K562 (cell line): Measurements from ENCODE around the gene RPS6KA4. TPM values are rescaled to one million over a fixed set of nuclear protein-coding genes. Genes with fewer than 3 reads are reported as not detected.

Source experiments
- ATAC-seq: fragments of 200-7000 bp; cut with Tn5 transposase; 3 replicates; pipeline ENCODE4 v1.9.1; 2020; ENCODE audit warnings: moderate library complexity
- BruUV-seq: library from RNA; stranded (reverse); fragments of 400-500 nt; replicated peaks from 2 replicates; lab custom pipeline; 2021; lab: Mats Ljungman, UMichigan
- CTCF ChIA-PET: fragments of 300-600 bp; formaldehyde crosslinking; extraction: SDS; loops from one replicate; lab custom pipeline; 2021; ENCODE audit warnings: low intra/inter-chr PET ratio; lab: Yijun Ruan, JAX
- POLR2A ChIA-PET: fragments of 300-600, 350-650 bp; sonication (Branson Sonifier 250); formaldehyde crosslinking; extraction: SDS; loops from one replicate; lab custom pipeline; 2021; ENCODE audit warnings: antibody characterized with exemption, inconsistent platforms; lab: Yijun Ruan, JAX
- DNase-seq, 4 experiments: peaks; one replicate each; pipeline versions ENCODE4 v3.0.0 to v3.0.0-alpha.2; 2011 to 2018; ENCODE audit warnings: low spot score in 3 of 4, mixed read lengths in 3 of 4; ENCODE audit errors: extremely low read depth in 1 of 4
- FAIRE-seq: peaks from 2 replicates; lab custom pipeline; 2011; peaks lifted over from hg19 to GRCh38; lab: Jason Lieb, UNC
- H2AFZ ChIP-seq: 2 replicates; pipeline ENCODE4 v1.6.0; 2011; ENCODE audit warnings: low read depth, low read length, control low read depth, inconsistent platforms
- H3K27ac ChIP-seq: fragments of 200-600 bp; 3 replicates; pipeline ENCODE4 v1.8.0; 2011; ENCODE audit warnings: low read depth, mild to moderate bottlenecking, control low read depth, inconsistent platforms, low read length, moderate library complexity, mixed read lengths; ENCODE audit errors: extremely low read depth
- H3K27me3 ChIP-seq, 2 experiments: fragments of 300-600 bp in 1 of 2; 2 replicates in 1 of 2; 3 replicates in 1 of 2; pipeline versions ENCODE4 v1.6.0 to v1.8.0; 2011; ENCODE audit warnings: inconsistent platforms in 2 of 2, low read length in 2 of 2, mild to moderate bottlenecking in 1 of 2, mixed read lengths in 1 of 2, moderate library complexity in 1 of 2; ENCODE audit not compliant: control insufficient read depth in 2 of 2, insufficient read depth in 2 of 2
- H3K36me3 ChIP-seq: fragments of 300-600 bp; 3 replicates; pipeline ENCODE4 v1.8.0; 2011; ENCODE audit warnings: mild to moderate bottlenecking, low read length, inconsistent platforms; ENCODE audit not compliant: control insufficient read depth, insufficient read depth
- H3K4me1 ChIP-seq, 2 experiments: fragments of 200-600 bp in 1 of 2; replicated peaks in 1 of 2; 2 replicates in 1 of 2; 3 replicates in 1 of 2; pipeline versions ENCODE4 v1.5.1 to v1.8.0; 2011; ENCODE audit warnings: inconsistent platforms in 2 of 2, low read length in 2 of 2, mild to moderate bottlenecking in 1 of 2, mixed read lengths in 1 of 2, moderate library complexity in 1 of 2; ENCODE audit not compliant: control insufficient read depth in 2 of 2, insufficient read depth in 2 of 2
- H3K4me2 ChIP-seq: 2 replicates; pipeline ENCODE4 v1.6.1; 2011; ENCODE audit warnings: low read length, control low read depth, inconsistent platforms, mixed read lengths; ENCODE audit not compliant: insufficient read depth
- H3K4me3 ChIP-seq: fragments of 200-600 bp; sonication (generic), shearing (Covaris generic); 2 replicates; pipeline ENCODE4 v1.5.1; 2016; ENCODE audit warnings: control low read depth, inconsistent platforms
- H3K79me2 ChIP-seq: fragments of 200-600 bp; 3 replicates; pipeline ENCODE4 v1.8.0; 2011; ENCODE audit warnings: low read length, inconsistent platforms; ENCODE audit not compliant: control insufficient read depth, insufficient read depth
- H3K9ac ChIP-seq, 2 experiments: 2 replicates each; pipeline versions ENCODE4 v1.6.0 to v1.6.1; 2011; ENCODE audit warnings: low read depth in 2 of 2, low read length in 2 of 2, control low read depth in 1 of 2, inconsistent platforms in 1 of 2, mild to moderate bottlenecking in 1 of 2, mixed read lengths in 1 of 2; ENCODE audit not compliant: insufficient read depth in 1 of 2
- H3K9me1 ChIP-seq: one replicate; pipeline ENCODE4 v1.6.0; 2011; ENCODE audit warnings: inconsistent platforms, mild to moderate bottlenecking, low read length, moderate library complexity; ENCODE audit not compliant: control insufficient read depth, insufficient read depth
- H3K9me3 ChIP-seq: replicated peaks from 2 replicates; pipeline ENCODE4 v1.5.1; 2011; ENCODE audit warnings: low read depth, low read length, inconsistent platforms; ENCODE audit not compliant: control insufficient read depth, insufficient read depth
- H4K20me1 ChIP-seq: replicated peaks from 2 replicates; pipeline ENCODE4 v1.6.1; 2011; ENCODE audit warnings: low read length, inconsistent platforms, mixed read lengths; ENCODE audit not compliant: control insufficient read depth, insufficient read depth
- CHCHD3 ChIP-seq: fragments of 250-450 bp; sonication (Bioruptor Pico); IDR thresholded peaks from 2 replicates; pipeline ENCODE4 v2.1.2; 2022; ENCODE audit warnings: mild to moderate bottlenecking
- RBM17 ChIP-seq: fragments of 200-400 bp; formaldehyde crosslinking; IDR thresholded peaks from 2 replicates; pipeline ENCODE4 v1.6.1; 2017; ENCODE audit warnings: low read depth, mild to moderate bottlenecking, low read length, borderline replicate concordance
- RUNX1 ChIP-seq: sonication (generic); IDR thresholded peaks from 2 replicates; pipeline ENCODE4 v1.6.1; 2016; ENCODE audit warnings: antibody characterized with exemption, low read depth
- SIX5 ChIP-seq, 2 experiments: IDR thresholded peaks; 2 replicates each; pipeline ENCODE4 v1.6.1; 2011; ENCODE audit warnings: low read length in 2 of 2, borderline replicate concordance in 1 of 2, low read depth in 1 of 2, mild to moderate bottlenecking in 1 of 2, moderate library complexity in 1 of 2; ENCODE audit not compliant: insufficient read depth in 1 of 2
- SMC3 ChIP-seq: conservative IDR thresholded peaks from 2 replicates; pipeline ENCODE4 v1.6.1; 2011; ENCODE audit warnings: low read depth, low read length, improper control_type of control experiment; ENCODE audit not compliant: insufficient read depth
- XRCC3 ChIP-seq: fragments of 450-650 bp; IDR thresholded peaks from 2 replicates; pipeline ENCODE4 v1.6.1; 2017; ENCODE audit warnings: mild to moderate bottlenecking, moderate library complexity
- ZC3H8 ChIP-seq: fragments of 450-650 bp; IDR thresholded peaks from 2 replicates; pipeline ENCODE4 v1.6.1; 2017
- ZKSCAN1 ChIP-seq: fragments of 150-350 bp; IDR thresholded peaks from 2 replicates; pipeline ENCODE4 v1.6.1; 2016; ENCODE audit warnings: low read depth, low read length
- WGBS: fragments of 100-300 bp; shearing (Covaris generic); methylation state at CpG from one replicate; pipeline ENCODE4 v1.1.6; 2016; ENCODE audit warnings: low coverage, mixed read lengths; ENCODE audit not compliant: insufficient coverage; ENCODE audit errors: missing lambda C conversion rate; 5-methylcytosine and 5-hydroxymethylcytosine counted together
- in situ Hi-C: fragments of 300-500 bp; cut with MboI; formaldehyde crosslinking; loops from 4 replicates; pipeline ENCODE4 v1.15.0; 2018; ENCODE audit warnings: inconsistent platforms, mixed read lengths
- intact Hi-C: fragments of 100-400 bp; cut with micrococcal nuclease; formaldehyde crosslinking; loops from 2 replicates; pipeline ENCODE4 v1.14.2; 2022
- polyA plus RNA-seq, 8 experiments: library from polyadenylated mRNA; depleted of rRNA in 4 of 8; stranded (reverse) in 5 of 8; unstranded in 3 of 8; fragments of >200 nt; fragmentation: Nextera tagmentation in 2 of 8; fragmentation: Illumina TruSeq in 1 of 8; extraction: Ambion mirVana in 2 of 8; extraction: Trizol in 1 of 8; gene quantifications; 2 replicates each; pipeline versions ENCODE4 v1.2.1 to v1.2.3, GENCODE V29; 2011 to 2014; ENCODE audit warnings: inconsistent platforms in 1 of 8, missing spikeins in 1 of 8
- total RNA-seq, 7 experiments: library from RNA; depleted of rRNA in 6 of 7; stranded (reverse); fragments of >200 nt in 6 of 7; fragmentation: Illumina TruSeq in 2 of 7; extraction: Trizol in 2 of 7; gene quantifications; 2 replicates each; pipeline versions ENCODE4 v1.2.1 to v1.2.3, GENCODE V29; 2011 to 2021; ENCODE audit warnings: low replicate concordance in 1 of 7
- TF ChIP-seq, protein P1 (sequence below): fragments of 450-650 bp; IDR thresholded peaks from 2 replicates; pipeline ENCODE4 v1.7.0; 2016; ENCODE audit warnings: borderline replicate concordance

RPS6KA4 gene
- total and polyA plus RNA-seq, 9 of the 15 experiments (the other 6 are each of a cell fraction or from before 2014, with no cell fraction given): 0.15 to 23.8 (median 9.8) TPM

DNA sequence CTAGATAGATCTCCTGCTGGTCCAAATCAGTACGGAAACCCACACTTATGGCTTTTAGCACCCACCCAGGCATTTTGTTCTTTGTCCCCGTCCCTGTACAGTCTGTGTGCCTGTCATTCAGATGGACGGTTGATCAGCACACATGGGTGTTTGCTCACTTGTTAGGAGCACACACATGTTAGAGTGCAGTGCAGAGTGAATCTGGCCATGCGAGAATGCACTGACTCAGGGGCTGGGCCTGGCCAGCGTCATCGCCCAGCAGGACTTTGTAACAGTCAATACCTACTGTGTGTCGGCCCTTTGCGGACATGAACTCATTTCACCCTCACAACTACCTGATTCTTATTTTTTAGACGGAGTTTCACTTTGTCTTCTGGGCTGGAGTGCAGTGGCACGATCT lies 3.4 kb downstream of the RPS6KA4 start:
- 0 out of 4 replicates have a peak overlapping the region, but pooled peaks of 1 of the 2 experiments have one; percentile 22 for H3K9ac ChIP-seq
- no peak overlapping the region for H2AFZ ChIP-seq
- H3K4me3 ChIP-seq: no peak overlapping the region
- H3K79me2 ChIP-seq: peaks cover 17% of the 10 kb centered on the region
- WGBS: 89% methylated on average over 10 of the region's 10 CpGs
- peaks cover 17 to 33% of the 10 kb centered on the region in 2 experiments for H3K4me1 ChIP-seq
- no peak for FAIRE-seq
- CTCF ChIA-PET: no interaction called here
- no peak overlapping the region for H3K27ac ChIP-seq
- no peak for ATAC-seq
- H3K4me2 ChIP-seq: no peak overlapping the region
- no peaks in the 10 kb centered on the region for H3K9me3 ChIP-seq
- H3K27me3 ChIP-seq: no peaks in the 10 kb centered on the region
- no peak for TF ChIP-seq RUNX1
- TF ChIP-seq ZKSCAN1: peak; percentile 38; the same call in 1 of the 2 replicates
- TF ChIP-seq, all 486 proteins: peak for 1
- no TSS peak for BruUV-seq
- Histone ChIP-seq H3K36me3 (peaks cover 62% of the 10 kb centered on the region; the same call in 2 of the 3 replicates), H4K20me1 (no peaks in the 10 kb centered on the region), H3K9me1 (no peaks in the 10 kb centered on the region)
- intact Hi-C loops (no loop called here), in situ Hi-C loops (no loop called here)
- POLR2A ChIA-PET: interaction anchor here (1.2 kb wide), 1 partner anchor 10 kb away, joined by 3 read pairs; no protein-coding TSS in a partner anchor
- DNase-seq: no peak

DNA sequence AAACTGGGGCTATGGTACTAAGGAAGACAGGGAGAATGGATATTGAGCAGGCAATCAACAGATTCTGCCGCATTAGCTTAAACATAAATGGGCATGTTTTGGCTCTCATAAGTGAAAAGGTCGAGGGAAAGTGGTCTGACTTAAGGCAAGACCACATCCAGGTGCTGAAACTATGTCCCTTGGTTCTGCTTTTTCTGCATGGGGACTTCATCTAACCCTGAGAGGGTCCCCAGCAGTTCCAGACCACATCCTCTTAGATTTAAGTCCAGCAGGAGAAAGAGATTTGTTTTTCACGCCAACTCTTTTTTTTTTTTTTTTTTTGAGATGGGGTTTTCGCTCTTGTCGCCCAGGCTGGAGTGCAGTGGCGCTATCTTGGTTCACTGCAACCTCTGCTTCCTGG lies 5.5 kb downstream of the RPS6KA4 start:
- BruUV-seq: no TSS peak
- CTCF ChIA-PET: no interaction called here
- DNase-seq: no peak
- no peak overlapping the region for H3K4me2 ChIP-seq
- no peaks in the 10 kb centered on the region for H3K9me1 ChIP-seq
- H3K4me3 ChIP-seq: no peak overlapping the region
- ATAC-seq: no peak
- POLR2A ChIA-PET: interaction anchor here (0.6 kb wide), 1 partner anchor 969 kb away, joined by 4 read pairs; no protein-coding TSS in a partner anchor
- intact Hi-C loops (no loop called here), in situ Hi-C loops (no loop called here)
- H3K9ac ChIP-seq: no peak overlapping the region
- WGBS: 81% methylated on average over 3 of the region's 6 CpGs
- H3K79me2 ChIP-seq: peaks cover 5% of the 10 kb centered on the region
- H3K36me3 ChIP-seq: peaks cover 79% of the 10 kb centered on the region; the same call in 2 of the 3 replicates
- H3K27me3 ChIP-seq: no peaks in the 10 kb centered on the region
- no peaks in the 10 kb centered on the region for H3K9me3 ChIP-seq
- peaks cover 2 to 17% of the 10 kb centered on the region in 2 experiments; a peak in 2 of 5 replicates for H3K4me1 ChIP-seq
- no peak overlapping the region for H3K27ac ChIP-seq
- H4K20me1 ChIP-seq: no peaks in the 10 kb centered on the region
- no peak overlapping the region for H2AFZ ChIP-seq
- no peak for FAIRE-seq
- TF ChIP-seq SIX5 (IDR thresholded peaks at IDR 0.05; ENCODE audit: borderline replicate concordance in 1 of 2, insufficient read depth in 1 of 2, low read depth in 1 of 2, low read length in 2 of 2): no peak
- TF ChIP-seq ZC3H8: no peak
- TF ChIP-seq RBM17: no peak
- no peak for TF ChIP-seq SMC3
- TF ChIP-seq CHCHD3 (CRISPR knock-in tag): no peak
- TF ChIP-seq XRCC3: no peak
- TF ChIP-seq, protein P1, sequence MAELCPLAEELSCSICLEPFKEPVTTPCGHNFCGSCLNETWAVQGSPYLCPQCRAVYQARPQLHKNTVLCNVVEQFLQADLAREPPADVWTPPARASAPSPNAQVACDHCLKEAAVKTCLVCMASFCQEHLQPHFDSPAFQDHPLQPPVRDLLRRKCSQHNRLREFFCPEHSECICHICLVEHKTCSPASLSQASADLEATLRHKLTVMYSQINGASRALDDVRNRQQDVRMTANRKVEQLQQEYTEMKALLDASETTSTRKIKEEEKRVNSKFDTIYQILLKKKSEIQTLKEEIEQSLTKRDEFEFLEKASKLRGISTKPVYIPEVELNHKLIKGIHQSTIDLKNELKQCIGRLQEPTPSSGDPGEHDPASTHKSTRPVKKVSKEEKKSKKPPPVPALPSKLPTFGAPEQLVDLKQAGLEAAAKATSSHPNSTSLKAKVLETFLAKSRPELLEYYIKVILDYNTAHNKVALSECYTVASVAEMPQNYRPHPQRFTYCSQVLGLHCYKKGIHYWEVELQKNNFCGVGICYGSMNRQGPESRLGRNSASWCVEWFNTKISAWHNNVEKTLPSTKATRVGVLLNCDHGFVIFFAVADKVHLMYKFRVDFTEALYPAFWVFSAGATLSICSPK: no peak
